Prostate gland (tissue), 2 donors: ENCODE results near the gene TXNL1. TPM values are rescaled to one million over a fixed set of nuclear protein-coding genes. Genes with fewer than 3 reads are reported as not detected.
"Not testable (repeated sequence)": the region's sequence is repeated elsewhere in the genome, so short reads cannot be mapped to it uniquely, and the experiment has no call there.

Experiments
- DNase-seq: peaks from one replicate; pipeline ENCODE4 v3.0.0-alpha.2; 2019; ENCODE audit warnings: low spot score
- H3K27ac ChIP-seq, 2 donors: fragments of 200-600 bp; sonication (generic); 2 replicates each; pipeline ENCODE4 v1.5.1; 2017 to 2019
- H3K27me3 ChIP-seq: fragments of 200-600 bp; sonication (generic); replicated peaks from 2 replicates; pipeline ENCODE4 v1.5.1; 2019; ENCODE audit not compliant: insufficient read depth
- H3K36me3 ChIP-seq, 2 donors: fragments of 200-600 bp; sonication (generic); 1 replicate in 1 of 2; 2 replicates in 1 of 2; pipeline versions ENCODE4 v1.5.1 to v1.8.1; 2017 to 2019
- H3K4me1 ChIP-seq: fragments of 200-600 bp; sonication (generic); replicated peaks from 2 replicates; pipeline ENCODE4 v1.5.1; 2019
- H3K4me3 ChIP-seq, 2 donors: fragments of 200-600 bp; sonication (generic); 2 replicates each; pipeline ENCODE4 v1.5.1; 2017 to 2019
- H3K9me3 ChIP-seq: fragments of 200-600 bp; sonication (generic); 2 replicates; pipeline ENCODE4 v1.5.1; 2017
- CTCF ChIP-seq, 4 experiments: fragments of 200-600 bp in 2 of 4; fragments of 450-650 bp in 2 of 4; sonication (generic) in 2 of 4; IDR thresholded peaks; 1 replicate in 3 of 4; 2 replicates in 1 of 4; pipeline ENCODE4 v1.5.1; 2016 to 2019; ENCODE audit warnings: antibody characterized with exemption in 4 of 4, mild to moderate bottlenecking in 2 of 4, moderate library complexity in 2 of 4
- POLR2A ChIP-seq: fragments of 450-650 bp; IDR thresholded peaks from one replicate; pipeline ENCODE4 v1.6.1; 2016; ENCODE audit warnings: antibody characterized with exemption, mild to moderate bottlenecking
- POLR2AphosphoS5 ChIP-seq: sonication (generic); formaldehyde crosslinking; IDR thresholded peaks from one replicate; pipeline ENCODE4 v1.6.1; 2017; ENCODE audit warnings: antibody characterized with exemption
- WGBS: methylation state at CpG from one replicate; pipeline ENCODE4 v1.1.5; 2018; 5-methylcytosine and 5-hydroxymethylcytosine counted together
- intact Hi-C: fragments of 100-400 bp; cut with DNase I; formaldehyde crosslinking; loops from one replicate; pipeline ENCODE4 v1.14.2; 2022
- total RNA-seq, 2 donors: library from RNA; depleted of rRNA; stranded (reverse); fragments of >200 nt; gene quantifications; one replicate each; pipeline ENCODE4 v1.1.0, GENCODE V29; 2016

Gene TXNL1
- total RNA-seq, 2 donors from 2014 or later, result 56.1 to 56.3 TPM

GRCh38 chr18:56661360-56662062 is 23.1 kb upstream of the TXNL1 start:
- no peak for DNase-seq
- no peaks in the 10 kb centered on the region for H3K27me3 ChIP-seq
- H3K4me3 ChIP-seq, result no peak overlapping the region
- no peaks in the 10 kb centered on the region for H3K9me3 ChIP-seq
- intact Hi-C loops, result no loop called here
- H3K27ac ChIP-seq, result no peak overlapping the region
- H3K4me1 ChIP-seq, result no peaks in the 10 kb centered on the region
- WGBS, result 14% methylated on average over 2 of the region's 2 CpGs
- H3K36me3 ChIP-seq, result no peaks in the 10 kb centered on the region
- TF ChIP-seq POLR2AphosphoS5, result no peak
- no peak for TF ChIP-seq CTCF (IDR thresholded peaks at IDR 0.05)
- no peak for TF ChIP-seq POLR2A

- 92% methylated on average over 1 of the region's 1 CpG for WGBS
- intact Hi-C loops, result no loop called here
- no peaks in the 10 kb centered on the region for H3K4me1 ChIP-seq
- H3K4me3 ChIP-seq, result no peak overlapping the region
- no peaks in the 10 kb centered on the region for H3K36me3 ChIP-seq
- no peak for DNase-seq
- no peak overlapping the region for H3K27ac ChIP-seq
- TF ChIP-seq CTCF (IDR thresholded peaks at IDR 0.05) (no peak), POLR2AphosphoS5 (no peak), POLR2A (no peak)
- H3K9me3 ChIP-seq, result no peaks in the 10 kb centered on the region
- no peaks in the 10 kb centered on the region for H3K27me3 ChIP-seq
Observed at GRCh38 chr18:56660655-56661054, 22.3 kb upstream of the TXNL1 start.

DNA sequence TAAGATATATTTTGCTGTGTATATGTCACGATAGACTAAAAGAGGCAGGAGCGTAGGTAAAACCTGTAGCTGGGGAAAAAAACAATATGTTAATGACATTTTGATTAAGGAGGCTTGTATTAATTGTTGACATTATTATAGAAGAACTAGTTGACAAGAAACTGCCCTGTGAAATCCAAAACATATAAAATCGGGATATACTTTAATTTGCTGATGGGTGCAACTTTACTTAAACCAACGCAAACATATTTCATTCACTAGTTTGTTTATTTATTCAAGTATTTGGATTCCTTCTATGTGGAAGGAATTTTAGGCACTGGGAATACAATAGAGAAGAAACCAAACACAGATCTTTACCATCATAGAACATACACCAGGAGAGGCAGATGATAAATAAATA is 20.7 kb upstream of the TXNL1 start:
- intact Hi-C loops, result no loop called here
- Histone ChIP-seq H3K9me3 (no peaks in the 10 kb centered on the region), H3K27me3 (no peaks in the 10 kb centered on the region), H3K36me3 (no peaks in the 10 kb centered on the region), H3K27ac (no peak overlapping the region), H3K4me3 (no peak overlapping the region), H3K4me1 (no peaks in the 10 kb centered on the region)
- TF ChIP-seq CTCF (IDR thresholded peaks at IDR 0.05) (no peak), POLR2A (no peak), POLR2AphosphoS5 (no peak)
- no peak for DNase-seq
- WGBS, result 89% methylated on average over 4 of the region's 4 CpGs

GRCh38 chr18:56658261-56658660 is 19.9 kb upstream of the TXNL1 start:
- no peaks in the 10 kb centered on the region for H3K4me1 ChIP-seq
- intact Hi-C loops, result no loop called here
- H3K4me3 ChIP-seq, result no peak overlapping the region
- H3K27me3 ChIP-seq, result no peaks in the 10 kb centered on the region
- H3K36me3 ChIP-seq, result no peaks in the 10 kb centered on the region
- no peak for DNase-seq
- H3K9me3 ChIP-seq, result no peaks in the 10 kb centered on the region
- no peak overlapping the region for H3K27ac ChIP-seq
- TF ChIP-seq POLR2A, result no peak
- no peak for TF ChIP-seq CTCF (IDR thresholded peaks at IDR 0.05)
- TF ChIP-seq POLR2AphosphoS5, result no peak
- WGBS, result 90% methylated on average over 2 of the region's 2 CpGs

DNA sequence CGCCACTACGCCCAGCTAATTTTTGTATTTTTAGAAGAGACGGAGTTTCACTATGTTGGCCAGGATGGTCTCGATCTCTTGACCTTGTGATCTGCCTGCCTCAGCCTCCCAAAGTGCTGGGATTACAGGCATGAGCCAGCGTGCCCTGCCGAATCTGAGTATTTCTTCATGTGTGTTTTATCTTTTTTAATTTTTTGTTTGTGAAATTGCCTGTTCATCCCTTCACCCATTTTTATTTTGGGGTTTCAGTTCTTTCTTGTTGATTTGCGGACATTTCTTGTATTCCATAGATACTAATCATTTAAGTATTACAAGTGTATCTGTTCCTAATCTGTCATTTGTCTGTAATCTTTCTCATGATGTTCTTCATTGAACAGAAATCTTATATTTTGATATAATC is 15.9 kb upstream of the TXNL1 start:
- 99% methylated on average over 7 of the region's 7 CpGs for WGBS
- H3K27me3 ChIP-seq, H3K36me3 ChIP-seq, DNase-seq, H3K27ac ChIP-seq, H3K9me3 ChIP-seq, intact Hi-C loops, H3K4me1 ChIP-seq, H3K4me3 ChIP-seq: not testable (repeated sequence)
